Body of pancreas (tissue), 4 donors: ENCODE results near the gene ARL5C. TPM values are rescaled to one million over a fixed set of nuclear protein-coding genes. Genes with fewer than 3 reads are reported as not detected.
"Not testable (repeated sequence)": the region's sequence is repeated elsewhere in the genome, so short reads cannot be mapped to it uniquely, and the experiment has no call there.

Experiments
- ATAC-seq: fragments of 150-250 bp; one replicate; pipeline ENCODE4 v1.9.1; 2016
- DNase-seq, 4 donors: peaks; one replicate each; pipeline ENCODE4 v3.0.0-alpha.2; 2019
- H3K27ac ChIP-seq, 4 donors: fragments of 200-600 bp; sonication (generic); 1 replicate in 3 of 4; 2 replicates in 1 of 4; pipeline versions ENCODE4 v1.5.1 to v1.6.1; 2016 to 2019; ENCODE audit warnings: mild to moderate bottlenecking in 1 of 4, mixed read lengths in 1 of 4, moderate library complexity in 1 of 4
- H3K27me3 ChIP-seq, 2 donors: fragments of 200-600 bp; sonication (generic); one replicate each; pipeline ENCODE4 v1.6.0; 2016; ENCODE audit warnings: mild to moderate bottlenecking in 1 of 2
- H3K36me3 ChIP-seq, 2 donors: fragments of 200-600 bp; sonication (generic); replicated peaks in 1 of 2; 2 replicates each; pipeline ENCODE4 v1.5.1; 2016; ENCODE audit warnings: low read depth in 2 of 2; ENCODE audit not compliant: insufficient read depth in 1 of 2
- H3K4me1 ChIP-seq: fragments of 200-600 bp; sonication (generic); one replicate; pipeline ENCODE4 v1.6.0; 2016
- H3K4me3 ChIP-seq, 2 donors: fragments of 200-600 bp; sonication (generic); 1 replicate in 1 of 2; 2 replicates in 1 of 2; pipeline ENCODE4 v1.5.1; 2016 to 2019
- H3K9me3 ChIP-seq, 3 donors: fragments of 200-600 bp; sonication (generic); 1 replicate in 2 of 3; 2 replicates in 1 of 3; pipeline ENCODE4 v1.5.1; 2016
- POLR2A ChIP-seq, 3 donors: fragments of 450-650 bp; IDR thresholded peaks; one replicate each; pipeline ENCODE4 v1.6.1; 2016; ENCODE audit warnings: antibody characterized with exemption in 3 of 3, mild to moderate bottlenecking in 2 of 3
- WGBS, 2 donors: methylation state at CpG; one replicate each; pipeline ENCODE4 v1.1.5; 2017; 5-methylcytosine and 5-hydroxymethylcytosine counted together
- intact Hi-C: fragments of 100-400 bp; cut with DNase I; formaldehyde crosslinking; loops from one replicate; pipeline ENCODE4 v1.15.1; 2023
- total RNA-seq, 2 donors: library from RNA; depleted of rRNA; stranded (reverse); fragments of >200 nt; gene quantifications; one replicate each; pipeline ENCODE4 v1.1.0, GENCODE V29; 2016
- TF ChIP-seq, protein P1 (sequence below), 7 experiments: fragments of 450-650 bp in 4 of 7; fragments of 200-600 bp in 3 of 7; sonication (generic) in 3 of 7; IDR thresholded peaks; one replicate each; pipeline ENCODE4 v1.5.1; 2016 to 2019; ENCODE audit warnings: antibody characterized with exemption in 7 of 7

Gene ARL5C
- total RNA-seq, 2 donors from 2014 or later = 0.26 TPM; not detected in 1

DNA sequence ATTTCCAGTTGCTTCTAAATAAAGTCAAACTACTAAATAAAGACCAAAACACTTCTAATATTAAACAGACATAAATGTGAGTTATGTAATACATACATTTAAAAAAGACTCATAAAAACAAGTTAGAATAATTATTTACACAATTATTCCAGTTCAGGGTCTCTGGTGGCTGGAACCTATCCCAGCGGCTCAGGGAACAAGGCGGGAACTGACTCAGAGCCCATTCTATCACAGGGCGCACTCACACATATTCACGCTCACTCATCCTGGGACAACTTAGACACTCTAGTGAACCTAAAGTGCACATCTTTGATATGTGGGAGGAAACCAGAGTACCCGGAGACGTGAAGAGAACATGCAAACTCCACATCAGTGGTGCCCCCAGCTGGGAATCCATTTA lies 39.5 kb downstream of the ARL5C start:
- Histone ChIP-seq H3K27ac (no peak overlapping the region), H3K9me3 (no peaks in the 10 kb centered on the region), H3K27me3 (no peaks in the 10 kb centered on the region), H3K36me3 (no peaks in the 10 kb centered on the region), H3K4me1 (no peaks in the 10 kb centered on the region), H3K4me3 (no peak overlapping the region)
- DNase-seq = no peak
- no peak for ATAC-seq
- intact Hi-C loops = no loop called here
- WGBS, 2 donors = 67 to 71% methylated on average over 6 of the region's 6 CpGs
- TF ChIP-seq POLR2A (IDR thresholded peaks at IDR 0.05) = no peak

GRCh38 chr17:39125143-39125875 lies 40.7 kb downstream of the ARL5C start:
- Histone ChIP-seq H3K4me1 (no peaks in the 10 kb centered on the region), H3K27ac (no peak overlapping the region), H3K9me3 (no peaks in the 10 kb centered on the region), H3K4me3 (no peak overlapping the region), H3K36me3 (no peaks in the 10 kb centered on the region), H3K27me3 (no peaks in the 10 kb centered on the region)
- no peak for TF ChIP-seq POLR2A (IDR thresholded peaks at IDR 0.05)
- TF ChIP-seq, protein P1, sequence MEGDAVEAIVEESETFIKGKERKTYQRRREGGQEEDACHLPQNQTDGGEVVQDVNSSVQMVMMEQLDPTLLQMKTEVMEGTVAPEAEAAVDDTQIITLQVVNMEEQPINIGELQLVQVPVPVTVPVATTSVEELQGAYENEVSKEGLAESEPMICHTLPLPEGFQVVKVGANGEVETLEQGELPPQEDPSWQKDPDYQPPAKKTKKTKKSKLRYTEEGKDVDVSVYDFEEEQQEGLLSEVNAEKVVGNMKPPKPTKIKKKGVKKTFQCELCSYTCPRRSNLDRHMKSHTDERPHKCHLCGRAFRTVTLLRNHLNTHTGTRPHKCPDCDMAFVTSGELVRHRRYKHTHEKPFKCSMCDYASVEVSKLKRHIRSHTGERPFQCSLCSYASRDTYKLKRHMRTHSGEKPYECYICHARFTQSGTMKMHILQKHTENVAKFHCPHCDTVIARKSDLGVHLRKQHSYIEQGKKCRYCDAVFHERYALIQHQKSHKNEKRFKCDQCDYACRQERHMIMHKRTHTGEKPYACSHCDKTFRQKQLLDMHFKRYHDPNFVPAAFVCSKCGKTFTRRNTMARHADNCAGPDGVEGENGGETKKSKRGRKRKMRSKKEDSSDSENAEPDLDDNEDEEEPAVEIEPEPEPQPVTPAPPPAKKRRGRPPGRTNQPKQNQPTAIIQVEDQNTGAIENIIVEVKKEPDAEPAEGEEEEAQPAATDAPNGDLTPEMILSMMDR (IDR thresholded peaks at IDR 0.05) = no peak
- ATAC-seq = no peak
- intact Hi-C loops = no loop called here
- WGBS, 2 donors = 94 to 96% methylated on average over 2 of the region's 2 CpGs
- DNase-seq = no peak

- DNase-seq = peak in 3 of 4 donors; percentile 20 to 76 (median 39)
- 0 to 69% methylated on average over 1 to 9 of the region's 9 CpGs for WGBS, 2 donors
Observed at GRCh38 chr17:39123627-39124026, 42.3 kb downstream of the ARL5C start.

GRCh38 chr17:39122991-39123390 lies 43.0 kb downstream of the ARL5C start:
- peak in 1 of 4 donors; percentile 13 for DNase-seq
- Histone ChIP-seq H3K9me3 (no peaks in the 10 kb centered on the region), H3K36me3 (no peaks in the 10 kb centered on the region), H3K27me3 (no peaks in the 10 kb centered on the region), H3K4me3 (no peak overlapping the region), H3K4me1 (no peaks in the 10 kb centered on the region), H3K27ac (no peak overlapping the region)
- TF ChIP-seq, protein P1 (IDR thresholded peaks at IDR 0.05) = no peak
- no peak for TF ChIP-seq POLR2A (IDR thresholded peaks at IDR 0.05)
- intact Hi-C loops = no loop called here
- no peak for ATAC-seq
- whole genome bisulfite sequencing, 2 donors = 83 to 89% methylated on average over 7 of the region's 7 CpGs

More at GRCh38 chr17:39123627-39124026, 42.3 kb downstream of the ARL5C start:
- Histone ChIP-seq H3K27me3 (no peaks in the 10 kb centered on the region), H3K27ac (no peak overlapping the region), H3K4me3 (no peak overlapping the region), H3K36me3 (no peaks in the 10 kb centered on the region), H3K9me3 (no peaks in the 10 kb centered on the region), H3K4me1 (no peaks in the 10 kb centered on the region)
- peak; percentile 24 for ATAC-seq
- TF ChIP-seq POLR2A (IDR thresholded peaks at IDR 0.05) = no peak
- TF ChIP-seq, protein P1 (IDR thresholded peaks at IDR 0.05) = peak in 1 of 7 experiments; percentile 19
- intact Hi-C loops = no loop called here

DNA sequence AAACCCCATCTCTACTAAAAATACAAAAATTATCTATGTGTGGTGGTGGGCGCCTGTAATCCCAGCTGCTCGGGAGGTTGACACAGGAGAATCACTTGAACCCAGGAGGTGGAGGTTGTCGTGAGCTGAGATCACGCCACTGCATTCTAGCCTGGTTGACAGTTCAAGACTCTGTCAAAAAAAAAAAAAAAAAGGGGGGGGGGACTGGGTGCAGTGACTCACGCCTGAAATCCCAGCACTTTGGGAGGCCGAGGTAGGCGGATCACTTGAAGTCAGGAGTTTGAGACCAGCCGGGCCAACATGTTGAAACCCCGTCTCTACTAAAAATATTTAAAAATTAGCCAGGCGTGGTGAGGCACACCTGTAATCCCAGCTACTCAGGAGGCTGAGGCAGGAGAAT lies 44.0 kb downstream of the ARL5C start:
- H3K27me3 ChIP-seq, H3K9me3 ChIP-seq, H3K36me3 ChIP-seq, intact Hi-C loops, H3K27ac ChIP-seq, DNase-seq, H3K4me1 ChIP-seq, H3K4me3 ChIP-seq, ATAC-seq: not testable (repeated sequence)
- WGBS, 2 donors = 88 to 89% methylated on average over 8 to 10 of the region's 10 CpGs
